Measurements from ENCODE around the gene CNTN4.
A peak's percentile ranks its signal among the peaks of the same experiment; 100 is the strongest.

CNTN4 gene

DNA sequence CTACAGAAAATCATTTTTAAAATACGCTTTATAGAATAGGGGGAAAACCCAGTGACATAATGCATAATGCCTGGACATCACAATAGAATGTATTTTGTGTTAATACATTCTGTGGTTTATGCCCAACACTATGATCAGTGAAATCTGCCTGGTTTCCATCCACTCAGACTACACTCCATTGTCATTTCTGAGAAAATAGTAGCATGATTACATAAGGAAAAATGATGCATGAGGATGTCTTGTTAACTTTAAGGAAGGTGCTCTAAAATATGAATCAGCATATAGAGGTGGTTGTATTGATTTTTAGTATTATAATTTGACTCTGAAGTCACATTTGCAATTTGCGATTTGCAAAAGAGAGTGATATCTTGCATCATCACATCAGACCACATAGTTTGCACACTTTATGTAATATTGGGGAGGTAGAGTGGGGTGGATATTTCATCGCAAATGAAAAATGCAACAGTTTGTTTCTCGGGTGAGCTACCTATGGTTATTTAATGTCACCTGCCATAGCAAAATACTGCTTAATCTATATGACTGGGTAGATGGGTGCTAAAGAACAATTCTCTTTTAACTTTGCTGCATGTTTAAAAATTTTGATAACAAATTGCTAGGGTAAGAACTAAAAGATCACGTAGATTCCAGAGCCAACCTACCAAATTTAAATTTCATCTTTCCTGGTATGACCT is 607.6 kb downstream of the CNTN4 start:
- TF ChIP-seq, protein P1, sequence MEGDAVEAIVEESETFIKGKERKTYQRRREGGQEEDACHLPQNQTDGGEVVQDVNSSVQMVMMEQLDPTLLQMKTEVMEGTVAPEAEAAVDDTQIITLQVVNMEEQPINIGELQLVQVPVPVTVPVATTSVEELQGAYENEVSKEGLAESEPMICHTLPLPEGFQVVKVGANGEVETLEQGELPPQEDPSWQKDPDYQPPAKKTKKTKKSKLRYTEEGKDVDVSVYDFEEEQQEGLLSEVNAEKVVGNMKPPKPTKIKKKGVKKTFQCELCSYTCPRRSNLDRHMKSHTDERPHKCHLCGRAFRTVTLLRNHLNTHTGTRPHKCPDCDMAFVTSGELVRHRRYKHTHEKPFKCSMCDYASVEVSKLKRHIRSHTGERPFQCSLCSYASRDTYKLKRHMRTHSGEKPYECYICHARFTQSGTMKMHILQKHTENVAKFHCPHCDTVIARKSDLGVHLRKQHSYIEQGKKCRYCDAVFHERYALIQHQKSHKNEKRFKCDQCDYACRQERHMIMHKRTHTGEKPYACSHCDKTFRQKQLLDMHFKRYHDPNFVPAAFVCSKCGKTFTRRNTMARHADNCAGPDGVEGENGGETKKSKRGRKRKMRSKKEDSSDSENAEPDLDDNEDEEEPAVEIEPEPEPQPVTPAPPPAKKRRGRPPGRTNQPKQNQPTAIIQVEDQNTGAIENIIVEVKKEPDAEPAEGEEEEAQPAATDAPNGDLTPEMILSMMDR (IDR thresholded peaks at IDR 0.05; ENCODE audit: low read depth, low read length, missing control alignments): no peak
- H3K4me3 ChIP-seq (ENCODE audit: low read depth, low read length): no peak overlapping the region
- in situ Hi-C loops (cut with HindIII; ENCODE audit: low sequenced_read_pairs): no loop called here
- no peak for DNase-seq (ENCODE audit: low read depth)

DNA sequence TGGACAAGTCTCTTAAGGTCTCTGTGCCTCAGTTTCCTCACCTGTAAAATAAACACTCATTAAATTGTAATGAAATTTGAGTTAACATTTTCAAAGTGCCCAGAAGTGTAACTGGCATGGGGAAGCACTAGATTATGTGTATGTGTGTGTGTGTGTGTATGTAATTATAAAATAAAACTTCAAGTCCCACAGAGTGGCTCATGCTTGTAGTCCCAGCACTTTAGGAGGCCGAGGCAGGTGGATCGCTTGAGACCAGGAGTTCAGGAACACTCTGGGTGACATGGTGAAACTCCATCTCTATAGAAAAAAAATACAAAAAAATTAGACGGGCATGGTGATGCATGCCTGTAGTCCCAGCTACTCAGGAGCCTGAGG is 608.2 kb downstream of the CNTN4 start:
- TF ChIP-seq, protein P1 (IDR thresholded peaks at IDR 0.05; ENCODE audit: low read depth, low read length, missing control alignments): no peak

DNA sequence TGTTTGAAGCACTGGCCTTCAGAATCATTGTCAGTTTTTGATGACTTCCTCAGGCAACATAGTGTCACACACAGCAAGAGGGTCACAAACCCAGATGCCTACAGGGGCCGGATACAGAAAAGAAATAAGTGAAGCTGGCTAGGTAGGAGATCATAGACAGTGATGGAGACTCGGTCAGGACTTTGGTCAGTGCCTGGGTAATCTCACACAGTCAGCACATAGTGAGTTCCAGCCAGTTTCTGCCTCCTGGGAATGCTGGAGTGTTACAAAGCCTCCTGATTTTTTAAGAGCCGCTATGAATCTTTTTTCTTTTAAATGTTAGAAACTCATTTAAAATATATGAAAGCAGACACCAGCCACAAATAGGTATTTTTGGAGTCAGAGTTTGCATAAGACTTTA is 612.4 kb downstream of the CNTN4 start:
- in situ Hi-C loops (cut with HindIII; ENCODE audit: low sequenced_read_pairs): no loop called here
- TF ChIP-seq, protein P1 (IDR thresholded peaks at IDR 0.05; ENCODE audit: low read depth, low read length, missing control alignments): no peak
- no peak for DNase-seq (ENCODE audit: low read depth)
- no peak overlapping the region for H3K4me3 ChIP-seq (ENCODE audit: low read depth, low read length)

More for the DNA sequence above, 608.2 kb downstream of the CNTN4 start:
- in situ Hi-C loops (cut with HindIII; ENCODE audit: low sequenced_read_pairs): no loop called here
- no peak overlapping the region for H3K4me3 ChIP-seq (ENCODE audit: low read depth, low read length)
- no peak for DNase-seq (ENCODE audit: low read depth)

DNA sequence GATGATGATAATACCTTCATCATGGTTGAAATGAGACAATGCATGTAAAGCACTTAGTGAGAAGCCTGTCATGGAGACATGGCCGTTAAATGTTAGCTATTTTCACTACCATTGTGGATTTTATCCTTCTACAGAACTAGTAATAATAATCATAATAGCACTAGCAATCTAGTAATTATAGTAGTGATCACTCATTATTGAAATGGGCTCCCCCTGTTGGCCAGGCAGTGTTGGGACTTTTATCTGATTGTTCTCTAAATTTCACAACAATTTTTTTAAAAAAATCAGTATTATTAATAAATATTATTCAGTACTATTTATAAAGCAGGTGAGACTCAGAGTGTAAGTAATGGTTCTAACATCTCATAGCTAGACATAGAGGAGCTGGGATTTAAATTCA is 615.3 kb downstream of the CNTN4 start:
- no peak overlapping the region for H3K4me3 ChIP-seq (ENCODE audit: low read depth, low read length)
- no peak for DNase-seq (ENCODE audit: low read depth)
- TF ChIP-seq, protein P1 (IDR thresholded peaks at IDR 0.05; ENCODE audit: low read depth, low read length, missing control alignments): peak; percentile 21
- in situ Hi-C loops (cut with HindIII; ENCODE audit: low sequenced_read_pairs): no loop called here

DNA sequence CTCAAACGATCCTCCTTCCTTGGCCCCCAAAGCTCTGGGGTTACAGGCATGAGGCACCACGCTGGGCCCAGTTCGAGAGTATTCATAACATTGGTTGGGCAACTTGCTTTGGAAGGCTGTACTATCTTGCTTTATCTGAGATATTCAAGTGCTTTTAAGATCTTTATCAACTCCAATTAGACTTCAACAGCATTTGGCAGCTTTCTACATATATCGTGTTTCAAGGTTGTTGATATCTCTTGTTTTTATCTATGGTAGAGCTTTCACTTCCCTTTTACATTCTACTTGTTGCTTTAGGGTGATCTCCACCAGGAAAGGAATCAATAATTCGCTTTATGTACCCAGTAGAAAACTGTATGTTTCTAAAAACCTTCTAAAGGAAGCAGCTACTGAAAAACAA is 616.2 kb downstream of the CNTN4 start:
- H3K4me3 ChIP-seq (ENCODE audit: low read depth, low read length): no peak overlapping the region
- no peak for DNase-seq (ENCODE audit: low read depth)
- in situ Hi-C loops (cut with HindIII; ENCODE audit: low sequenced_read_pairs): no loop called here
- TF ChIP-seq, protein P1 (IDR thresholded peaks at IDR 0.05; ENCODE audit: low read depth, low read length, missing control alignments): no peak

DNA sequence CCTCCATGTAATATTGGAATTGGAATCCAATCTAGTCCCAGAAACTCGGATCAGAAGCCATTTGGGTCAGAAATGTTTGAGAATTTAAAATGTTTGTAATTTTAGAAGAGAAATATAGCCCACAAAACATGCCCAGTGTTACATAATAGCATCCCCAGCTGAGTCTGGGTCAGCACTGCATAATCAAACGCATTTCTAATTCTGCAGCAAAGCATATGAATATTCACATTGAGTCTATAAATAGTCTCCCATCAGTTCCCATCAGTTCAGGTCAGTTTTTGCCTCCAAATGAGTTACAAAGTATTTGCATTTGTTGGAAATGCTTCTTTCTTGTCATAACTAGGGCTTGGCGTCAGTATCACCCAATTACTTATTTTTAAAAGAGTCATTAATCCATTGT is 628.4 kb downstream of the CNTN4 start:
- no peak overlapping the region for H3K4me3 ChIP-seq (ENCODE audit: low read depth, low read length)
- in situ Hi-C loops (cut with HindIII; ENCODE audit: low sequenced_read_pairs): no loop called here
- TF ChIP-seq, protein P1 (IDR thresholded peaks at IDR 0.05; ENCODE audit: low read depth, low read length, missing control alignments): no peak
- DNase-seq (ENCODE audit: low read depth): no peak
